ENCODE results near the gene HS6ST3. TPM values are rescaled to one million over a fixed set of nuclear protein-coding genes. Genes with fewer than 3 reads are reported as not detected.

Gene HS6ST3
- polyA plus RNA-seq, 1 donor from 2014 or later = not detected

DNA sequence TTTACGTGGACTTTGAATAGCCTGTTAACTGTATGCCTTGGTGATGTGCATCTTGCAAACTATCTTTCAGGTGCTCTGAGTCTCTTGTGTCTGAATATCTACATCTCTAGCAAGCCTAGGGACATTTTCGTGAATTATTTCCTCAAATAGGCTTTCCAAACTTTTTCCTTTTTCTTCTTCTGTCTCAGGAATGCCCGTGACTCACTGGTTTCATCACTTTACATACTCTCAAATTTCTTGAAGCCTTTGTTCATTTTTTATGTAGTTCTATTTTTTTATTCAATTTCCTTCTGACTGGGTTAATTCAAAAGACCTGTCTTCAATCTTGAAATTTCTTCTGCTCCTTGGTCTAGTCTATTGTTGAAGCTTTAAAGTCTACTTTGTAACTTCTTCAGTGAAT lies 572.1 kb downstream of the HS6ST3 start:
- Mint-ChIP-seq H3K27me3 (peaks cover 1% of the 10 kb centered on the region), H3K9me3 (peaks cover 6 to 16% (median 13%) of the 10 kb centered on the region in 3 donors), H3K36me3 (peaks cover 2% of the 10 kb centered on the region), H3K27ac (no peak overlapping the region), H3K4me1 (no peaks in the 10 kb centered on the region), H3K4me3 (no peak overlapping the region)

GRCh38 chr13:96667294-96668018 lies 577.5 kb downstream of the HS6ST3 start:
- Mint-ChIP-seq H3K4me3 (no peak overlapping the region), H3K36me3 (no peaks in the 10 kb centered on the region), H3K27ac (no peak overlapping the region), H3K27me3 (no peaks in the 10 kb centered on the region), H3K4me1 (no peaks in the 10 kb centered on the region), H3K9me3 (peaks cover 4 to 13% (median 4%) of the 10 kb centered on the region in 3 donors)

GRCh38 chr13:96671073-96671472 lies 581.2 kb downstream of the HS6ST3 start:
- H3K4me3 Mint-ChIP-seq = no peak overlapping the region
- H3K27me3 Mint-ChIP-seq = no peaks in the 10 kb centered on the region
- no peaks in the 10 kb centered on the region for H3K4me1 Mint-ChIP-seq
- H3K27ac Mint-ChIP-seq = no peak overlapping the region
- H3K9me3 Mint-ChIP-seq = peaks cover 4 to 5% (median 4%) of the 10 kb centered on the region in 3 donors
- no peaks in the 10 kb centered on the region for H3K36me3 Mint-ChIP-seq

DNA sequence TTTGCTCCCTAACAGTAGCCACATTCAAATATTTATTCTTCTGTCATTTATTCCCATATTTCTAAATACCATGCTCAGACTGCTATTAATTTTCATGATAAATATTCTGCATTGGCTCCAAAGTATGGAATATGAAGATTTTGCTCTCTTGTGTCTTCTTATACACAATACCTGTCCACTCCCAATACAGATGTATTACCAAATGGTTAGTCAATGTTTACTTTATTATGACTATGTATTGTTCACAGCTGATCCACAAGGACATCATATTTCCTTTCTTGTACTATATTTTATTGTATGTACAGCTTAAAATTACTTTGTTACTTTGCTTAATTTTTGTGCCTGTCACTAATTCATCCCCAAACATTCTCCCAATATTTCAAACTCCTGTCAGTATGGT lies 582.1 kb downstream of the HS6ST3 start:
- Mint-ChIP-seq H3K27me3 (no peaks in the 10 kb centered on the region), H3K27ac (no peak overlapping the region), H3K9me3 (peaks cover 3 to 4% (median 4%) of the 10 kb centered on the region in 3 donors), H3K4me3 (no peak overlapping the region), H3K4me1 (no peaks in the 10 kb centered on the region), H3K36me3 (no peaks in the 10 kb centered on the region)

DNA sequence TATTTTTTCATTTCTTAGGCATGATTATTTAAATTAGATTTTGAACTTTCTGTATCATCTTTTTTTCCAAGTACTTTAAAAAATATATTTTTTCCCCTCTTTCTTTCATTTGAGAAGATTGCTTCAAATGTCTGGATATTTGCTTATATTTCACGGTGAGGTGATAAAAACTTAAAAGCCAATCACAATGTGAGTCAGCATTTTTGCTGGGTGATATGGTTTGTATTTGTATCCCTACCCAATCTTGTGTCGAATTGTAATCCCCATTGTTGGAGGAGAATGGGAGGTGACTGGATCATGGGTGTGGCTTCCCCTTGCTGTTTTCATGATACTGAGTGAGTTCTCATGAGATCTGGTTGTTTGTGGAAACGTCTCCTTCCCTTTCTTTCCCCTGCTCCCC lies 583.9 kb downstream of the HS6ST3 start:
- no peaks in the 10 kb centered on the region for H3K27me3 Mint-ChIP-seq
- H3K27ac Mint-ChIP-seq = no peak overlapping the region
- H3K9me3 Mint-ChIP-seq = peaks cover 3 to 4% (median 4%) of the 10 kb centered on the region in 3 donors
- no peaks in the 10 kb centered on the region for H3K4me1 Mint-ChIP-seq
- no peak overlapping the region for H3K4me3 Mint-ChIP-seq
- no peaks in the 10 kb centered on the region for H3K36me3 Mint-ChIP-seq

DNA sequence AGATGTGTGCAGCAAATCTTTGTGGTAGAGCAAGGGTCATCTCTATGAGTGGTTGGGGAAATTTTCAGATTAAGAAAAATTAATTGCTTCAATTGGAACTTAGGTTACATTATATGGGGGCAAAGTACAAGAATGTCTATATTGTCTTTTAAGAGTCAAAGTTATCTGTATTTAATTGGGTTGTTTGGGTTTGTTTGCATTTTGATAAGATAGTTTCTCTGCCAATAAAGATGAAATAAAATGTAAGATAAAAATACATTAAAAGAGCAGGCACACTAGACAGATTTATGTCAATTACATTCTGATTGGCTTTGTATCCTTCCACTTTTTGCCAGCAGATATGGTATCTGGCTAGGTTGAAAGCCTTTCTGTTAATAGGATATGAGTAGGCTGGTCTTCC lies 587.1 kb downstream of the HS6ST3 start:
- Mint-ChIP-seq H3K9me3 (peaks cover 0 to 3% (median 2%) of the 10 kb centered on the region in 3 donors), H3K27me3 (no peaks in the 10 kb centered on the region), H3K27ac (no peak overlapping the region)

DNA sequence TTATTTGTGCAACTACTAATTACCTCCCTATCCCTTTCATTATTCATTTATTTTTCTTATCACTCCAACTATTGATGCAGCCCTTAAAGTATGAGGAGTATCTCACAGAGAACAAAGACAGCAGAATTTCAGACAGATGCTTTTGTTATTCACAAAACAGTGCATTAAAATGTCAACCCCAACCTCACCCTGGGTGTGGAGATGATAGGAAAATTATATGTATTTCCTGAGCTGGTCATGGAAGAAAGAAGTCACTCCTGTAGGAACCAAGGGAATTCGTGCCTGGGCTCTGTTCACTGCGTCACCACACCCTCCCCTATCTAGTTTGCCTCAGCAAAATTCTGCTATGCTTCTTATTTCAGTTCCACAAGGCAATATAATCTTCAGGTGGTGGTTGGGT lies 588.9 kb downstream of the HS6ST3 start:
- no peaks in the 10 kb centered on the region for H3K27me3 Mint-ChIP-seq
- H3K27ac Mint-ChIP-seq = no peak overlapping the region
- H3K4me1 Mint-ChIP-seq = no peaks in the 10 kb centered on the region
- no peak overlapping the region for H3K4me3 Mint-ChIP-seq
- H3K36me3 Mint-ChIP-seq = no peaks in the 10 kb centered on the region
- H3K9me3 Mint-ChIP-seq = peaks cover 0 to 3% (median 2%) of the 10 kb centered on the region in 3 donors

More for the DNA sequence above, 587.1 kb downstream of the HS6ST3 start:
- no peaks in the 10 kb centered on the region for H3K4me1 Mint-ChIP-seq
- no peak overlapping the region for H3K4me3 Mint-ChIP-seq
- H3K36me3 Mint-ChIP-seq = no peaks in the 10 kb centered on the region

DNA sequence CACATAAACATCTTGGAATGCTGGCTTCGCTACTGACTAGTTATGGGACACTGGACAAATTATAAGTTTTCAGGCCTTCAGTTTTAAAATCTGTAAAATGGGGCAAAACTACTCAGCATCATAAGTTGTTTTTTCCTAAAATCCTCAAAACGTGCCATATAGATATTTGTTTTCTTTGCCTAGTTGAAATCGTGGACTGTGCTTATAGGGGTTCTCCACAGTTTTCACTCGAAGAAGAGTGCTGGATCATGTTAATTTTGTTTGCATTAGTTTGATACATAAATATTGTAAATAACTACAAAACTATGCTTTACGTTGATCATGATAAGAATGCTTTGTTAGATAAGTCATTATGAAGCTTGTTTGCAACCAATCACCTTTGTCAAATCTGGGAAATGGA lies 591.0 kb downstream of the HS6ST3 start:
- H3K4me1 Mint-ChIP-seq = no peaks in the 10 kb centered on the region
- H3K27ac Mint-ChIP-seq = no peak overlapping the region
- no peaks in the 10 kb centered on the region for H3K27me3 Mint-ChIP-seq
- H3K9me3 Mint-ChIP-seq = peaks cover 0 to 6% (median 2%) of the 10 kb centered on the region in 3 donors
- no peak overlapping the region for H3K4me3 Mint-ChIP-seq
- H3K36me3 Mint-ChIP-seq = no peaks in the 10 kb centered on the region

GRCh38 chr13:96681766-96682165 lies 591.9 kb downstream of the HS6ST3 start:
- H3K36me3 Mint-ChIP-seq = no peaks in the 10 kb centered on the region
- no peak overlapping the region for H3K27ac Mint-ChIP-seq
- H3K9me3 Mint-ChIP-seq = peaks cover 0 to 6% (median 2%) of the 10 kb centered on the region in 3 donors
- no peaks in the 10 kb centered on the region for H3K27me3 Mint-ChIP-seq
- H3K4me1 Mint-ChIP-seq = no peaks in the 10 kb centered on the region
- no peak overlapping the region for H3K4me3 Mint-ChIP-seq

GRCh38 chr13:96684469-96684868 lies 594.6 kb downstream of the HS6ST3 start:
- no peaks in the 10 kb centered on the region for H3K4me1 Mint-ChIP-seq
- H3K36me3 Mint-ChIP-seq = no peaks in the 10 kb centered on the region
- H3K27me3 Mint-ChIP-seq = no peaks in the 10 kb centered on the region
- H3K27ac Mint-ChIP-seq = no peak overlapping the region
- no peak overlapping the region for H3K4me3 Mint-ChIP-seq
- peaks cover 2 to 13% (median 5%) of the 10 kb centered on the region in 3 donors for H3K9me3 Mint-ChIP-seq

GRCh38 chr13:96684907-96685306 lies 595.0 kb downstream of the HS6ST3 start:
- H3K36me3 Mint-ChIP-seq = no peaks in the 10 kb centered on the region
- H3K9me3 Mint-ChIP-seq = peaks cover 2 to 13% (median 5%) of the 10 kb centered on the region in 3 donors
- no peak overlapping the region for H3K27ac Mint-ChIP-seq
- no peak overlapping the region for H3K4me3 Mint-ChIP-seq
- no peaks in the 10 kb centered on the region for H3K27me3 Mint-ChIP-seq
- no peaks in the 10 kb centered on the region for H3K4me1 Mint-ChIP-seq

- Mint-ChIP-seq H3K4me3 (no peak overlapping the region), H3K27ac (no peak overlapping the region), H3K27me3 (no peaks in the 10 kb centered on the region), H3K36me3 (no peaks in the 10 kb centered on the region), H3K4me1 (no peaks in the 10 kb centered on the region), H3K9me3 (peaks cover 2 to 13% (median 5%) of the 10 kb centered on the region in 3 donors)
Measured at GRCh38 chr13:96686286-96686685, 596.4 kb downstream of the HS6ST3 start.

GRCh38 chr13:96687191-96687590 lies 597.3 kb downstream of the HS6ST3 start:
- peaks cover 0 to 13% (median 5%) of the 10 kb centered on the region in 3 donors for H3K9me3 Mint-ChIP-seq

GRCh38 chr13:96690998-96691397 lies 601.1 kb downstream of the HS6ST3 start:
- H3K27ac Mint-ChIP-seq = no peak overlapping the region
- no peaks in the 10 kb centered on the region for H3K36me3 Mint-ChIP-seq
- no peaks in the 10 kb centered on the region for H3K4me1 Mint-ChIP-seq
- H3K27me3 Mint-ChIP-seq = no peaks in the 10 kb centered on the region
- no peak overlapping the region for H3K4me3 Mint-ChIP-seq
- H3K9me3 Mint-ChIP-seq = peaks cover 0 to 6% (median 5%) of the 10 kb centered on the region in 3 donors

More at GRCh38 chr13:96687191-96687590, 597.3 kb downstream of the HS6ST3 start:
- Mint-ChIP-seq H3K27ac (no peak overlapping the region), H3K27me3 (no peaks in the 10 kb centered on the region), H3K36me3 (no peaks in the 10 kb centered on the region), H3K4me1 (no peaks in the 10 kb centered on the region), H3K4me3 (no peak overlapping the region)

DNA sequence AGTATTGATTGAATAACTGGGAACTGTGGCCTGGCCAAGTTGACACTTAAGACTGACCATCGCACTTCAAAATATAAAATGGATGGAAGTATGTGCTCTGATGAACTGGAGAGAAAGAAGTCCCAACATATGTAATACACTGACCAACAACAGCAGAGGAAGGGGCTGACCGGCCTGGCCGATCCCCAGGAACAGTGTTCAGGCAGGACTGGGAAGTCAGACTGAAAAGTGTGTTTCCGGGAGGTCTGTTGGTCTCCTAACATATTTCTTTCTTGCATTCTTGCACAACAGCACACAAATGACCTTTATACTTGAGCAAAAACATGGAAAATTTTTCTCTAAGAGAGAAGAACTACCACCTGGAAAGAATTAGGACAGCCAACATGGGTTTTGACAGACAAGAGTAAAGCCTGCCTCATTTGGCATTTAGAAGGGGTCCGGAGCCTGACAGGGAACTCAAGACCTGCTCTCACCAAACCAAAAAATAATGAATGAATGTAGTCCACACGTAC lies 606.5 kb downstream of the HS6ST3 start:
- Mint-ChIP-seq H3K4me1 (no peaks in the 10 kb centered on the region), H3K27me3 (no peaks in the 10 kb centered on the region), H3K9me3 (peaks cover 2 to 4% (median 4%) of the 10 kb centered on the region in 3 donors), H3K4me3 (no peak overlapping the region), H3K27ac (no peak overlapping the region), H3K36me3 (no peaks in the 10 kb centered on the region)

GRCh38 chr13:96700657-96701056 lies 610.8 kb downstream of the HS6ST3 start:
- peaks cover 8 to 9% (median 8%) of the 10 kb centered on the region in 3 donors for H3K9me3 Mint-ChIP-seq
- H3K36me3 Mint-ChIP-seq = no peaks in the 10 kb centered on the region

More at GRCh38 chr13:96700657-96701056, 610.8 kb downstream of the HS6ST3 start:
- H3K4me3 Mint-ChIP-seq = no peak overlapping the region
- no peaks in the 10 kb centered on the region for H3K4me1 Mint-ChIP-seq
- no peaks in the 10 kb centered on the region for H3K27me3 Mint-ChIP-seq
- H3K27ac Mint-ChIP-seq = no peak overlapping the region

Measured in IgD-negative memory B cell (primary cell).